ENCODE data around the gene ADAMTS18. TPM values are rescaled to one million over a fixed set of nuclear protein-coding genes. Genes with fewer than 3 reads are reported as not detected.
"Not testable (repeated sequence)": the region's sequence is repeated elsewhere in the genome, so short reads cannot be mapped to it uniquely, and the experiment has no call there.

Gene ADAMTS18
- total and polyA plus RNA-seq, 7 experiments from 2014 or later = not detected

GRCh38 chr16:77288222-77288621 is 146.6 kb downstream of the ADAMTS18 start:
- no peak for DNase-seq
- H3K27me3 ChIP-seq (ENCODE audit: control insufficient read depth in 2 of 2, insufficient read depth in 2 of 2, low read length in 2 of 2) = no peaks in the 10 kb centered on the region
- peaks cover 0 to 5% (median 0%) of the 10 kb centered on the region in 5 donors for H3K27me3 Mint-ChIP-seq
- H3K27ac ChIP-seq (ENCODE audit: low read depth, low read length) = no peak overlapping the region
- POLR2A ChIA-PET = no interaction called here
- no peaks in the 10 kb centered on the region for H3K4me1 Mint-ChIP-seq
- ATAC-seq = no peak
- no peaks in the 10 kb centered on the region for H3K36me3 ChIP-seq (ENCODE audit: control insufficient read depth in 2 of 3, insufficient read depth in 3 of 3, low read length in 3 of 3)
- no peaks in the 10 kb centered on the region for H3K36me3 Mint-ChIP-seq
- no peaks in the 10 kb centered on the region for H3K9me3 ChIP-seq (ENCODE audit: control insufficient read depth in 2 of 3, low read length in 3 of 3)
- CTCF ChIA-PET = no interaction called here
- peaks cover 0 to 2% (median 0%) of the 10 kb centered on the region in 11 donors for H3K9me3 Mint-ChIP-seq
- no peak overlapping the region for H3K27ac Mint-ChIP-seq
- no peak overlapping the region for H3K4me3 Mint-ChIP-seq
- H3K4me3 ChIP-seq (ENCODE audit: low read length) = no peak overlapping the region
- no peaks in the 10 kb centered on the region for H3K4me1 ChIP-seq (ENCODE audit: control insufficient read depth in 2 of 2, insufficient read depth in 2 of 2, low read length in 2 of 2)
- intact Hi-C loops (cut with micrococcal nuclease) = no loop called here

DNA sequence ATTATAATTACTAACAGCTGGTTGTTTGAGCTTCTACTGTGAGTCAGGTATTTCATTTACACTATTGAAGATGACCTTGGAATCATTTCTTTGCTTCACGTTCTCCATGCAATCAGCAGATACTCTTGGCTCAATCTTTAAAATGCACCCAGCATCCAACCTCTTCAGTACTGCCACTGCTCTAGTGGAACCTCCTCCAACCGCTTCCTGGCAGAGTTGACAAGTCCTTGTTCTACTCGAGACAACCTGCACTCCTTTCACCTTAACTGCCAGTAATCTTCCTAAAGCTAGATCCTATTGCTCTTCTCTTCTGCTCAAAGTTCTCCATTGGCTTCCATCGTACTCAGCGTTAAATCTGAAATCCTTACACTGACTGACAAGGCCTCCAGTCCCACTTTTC is 149.2 kb downstream of the ADAMTS18 start:
- Histone ChIP-seq H3K4me3 (ENCODE audit: low read length) (no peak overlapping the region), H3K27ac (ENCODE audit: low read depth, low read length) (no peak overlapping the region), H3K4me1 (ENCODE audit: control insufficient read depth in 2 of 2, insufficient read depth in 2 of 2, low read length in 2 of 2) (no peaks in the 10 kb centered on the region), H3K36me3 (ENCODE audit: control insufficient read depth in 2 of 3, insufficient read depth in 3 of 3, low read length in 3 of 3) (no peaks in the 10 kb centered on the region), H3K9me3 (ENCODE audit: control insufficient read depth in 2 of 3, low read length in 3 of 3) (no peaks in the 10 kb centered on the region), H3K27me3 (ENCODE audit: control insufficient read depth in 2 of 2, insufficient read depth in 2 of 2, low read length in 2 of 2) (no peaks in the 10 kb centered on the region)
- intact Hi-C loops (cut with micrococcal nuclease) = no loop called here
- no peak for ATAC-seq
- peaks cover 0 to 2% (median 0%) of the 10 kb centered on the region in 11 donors for H3K9me3 Mint-ChIP-seq
- H3K4me3 Mint-ChIP-seq = no peak overlapping the region
- peaks cover 0 to 7% (median 1%) of the 10 kb centered on the region in 5 donors for H3K27me3 Mint-ChIP-seq
- DNase-seq = no peak
- no peaks in the 10 kb centered on the region for H3K4me1 Mint-ChIP-seq
- POLR2A ChIA-PET = no interaction called here
- no peak overlapping the region for H3K27ac Mint-ChIP-seq
- CTCF ChIA-PET = no interaction called here
- no peaks in the 10 kb centered on the region for H3K36me3 Mint-ChIP-seq

- H3K27ac ChIP-seq (ENCODE audit: low read depth, low read length) = no peak overlapping the region
- H3K27me3 Mint-ChIP-seq = peaks cover 0 to 18% (median 9%) of the 10 kb centered on the region in 5 donors
Measured at GRCh38 chr16:77282345-77282744, 152.5 kb downstream of the ADAMTS18 start.

GRCh38 chr16:77279316-77279715 is 155.5 kb downstream of the ADAMTS18 start:
- H3K4me3 Mint-ChIP-seq; ATAC-seq; H3K9me3 ChIP-seq (ENCODE audit: control insufficient read depth in 2 of 3, low read length in 3 of 3); POLR2A ChIA-PET; H3K36me3 Mint-ChIP-seq; H3K27ac ChIP-seq (ENCODE audit: low read depth, low read length); H3K36me3 ChIP-seq (ENCODE audit: control insufficient read depth in 2 of 3, insufficient read depth in 3 of 3, low read length in 3 of 3); intact Hi-C loops (cut with micrococcal nuclease); H3K27ac Mint-ChIP-seq; H3K4me3 ChIP-seq (ENCODE audit: low read length); DNase-seq; H3K4me1 Mint-ChIP-seq; H3K27me3 ChIP-seq (ENCODE audit: control insufficient read depth in 2 of 2, insufficient read depth in 2 of 2, low read length in 2 of 2); H3K4me1 ChIP-seq (ENCODE audit: control insufficient read depth in 2 of 2, insufficient read depth in 2 of 2, low read length in 2 of 2); H3K9me3 Mint-ChIP-seq; CTCF ChIA-PET: not testable (repeated sequence)
- peaks cover 0 to 32% (median 8%) of the 10 kb centered on the region in 5 donors for H3K27me3 Mint-ChIP-seq

More at GRCh38 chr16:77282345-77282744, 152.5 kb downstream of the ADAMTS18 start:
- H3K4me1 ChIP-seq (ENCODE audit: control insufficient read depth in 2 of 2, insufficient read depth in 2 of 2, low read length in 2 of 2) = no peaks in the 10 kb centered on the region
- peaks cover 0 to 2% (median 0%) of the 10 kb centered on the region in 11 donors for H3K9me3 Mint-ChIP-seq
- H3K9me3 ChIP-seq (ENCODE audit: control insufficient read depth in 2 of 3, low read length in 3 of 3) = no peaks in the 10 kb centered on the region
- ChIA-PET POLR2A (no interaction called here), CTCF (interaction anchor here (0.6 kb wide), 1 partner anchor 33 kb away, joined by 4 read pairs; no protein-coding TSS in a partner anchor)
- H3K4me1 Mint-ChIP-seq = no peaks in the 10 kb centered on the region
- H3K27me3 ChIP-seq (ENCODE audit: control insufficient read depth in 2 of 2, insufficient read depth in 2 of 2, low read length in 2 of 2) = no peaks in the 10 kb centered on the region
- H3K4me3 Mint-ChIP-seq = no peak overlapping the region
- no peaks in the 10 kb centered on the region for H3K36me3 Mint-ChIP-seq
- no peak overlapping the region for H3K4me3 ChIP-seq (ENCODE audit: low read length)
- no peaks in the 10 kb centered on the region for H3K36me3 ChIP-seq (ENCODE audit: control insufficient read depth in 2 of 3, insufficient read depth in 3 of 3, low read length in 3 of 3)
- H3K27ac Mint-ChIP-seq = no peak overlapping the region
- no peak for ATAC-seq
- intact Hi-C loops (cut with micrococcal nuclease) = no loop called here
- no peak for DNase-seq

DNA sequence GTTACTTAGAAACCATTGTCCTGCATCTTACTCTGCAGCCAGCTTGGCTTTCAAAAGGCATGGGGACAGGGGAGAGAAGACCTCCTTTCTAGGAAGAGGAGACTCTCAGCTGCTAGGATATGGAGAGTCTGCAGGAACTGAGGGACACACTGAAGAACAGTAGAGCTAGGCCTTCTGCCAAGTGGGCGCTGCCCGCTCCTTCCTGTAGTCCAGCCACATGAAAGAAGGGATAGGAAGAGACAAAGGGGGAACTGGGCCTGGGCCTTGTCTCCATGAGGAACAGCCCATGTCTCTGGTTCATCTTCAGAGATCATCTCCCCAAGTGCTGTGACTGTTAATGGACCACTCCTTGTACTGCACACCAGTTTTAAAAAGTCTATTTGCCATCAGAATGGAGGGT is 157.3 kb downstream of the ADAMTS18 start:
- H3K27ac Mint-ChIP-seq = no peak overlapping the region
- H3K4me1 ChIP-seq (ENCODE audit: control insufficient read depth in 2 of 2, insufficient read depth in 2 of 2, low read length in 2 of 2) = no peaks in the 10 kb centered on the region
- H3K4me3 Mint-ChIP-seq = no peak overlapping the region
- DNase-seq (no peak), ATAC-seq (no peak)
- H3K27me3 ChIP-seq (ENCODE audit: control insufficient read depth in 2 of 2, insufficient read depth in 2 of 2, low read length in 2 of 2) = no peaks in the 10 kb centered on the region
- CTCF ChIA-PET = interaction anchor here (1.0 kb wide), 1 partner anchor 242 kb away, joined by 3 read pairs; no protein-coding TSS in a partner anchor
- no peaks in the 10 kb centered on the region for H3K36me3 ChIP-seq (ENCODE audit: control insufficient read depth in 2 of 3, insufficient read depth in 3 of 3, low read length in 3 of 3)
- H3K27me3 Mint-ChIP-seq = peaks cover 4 to 42% (median 10%) of the 10 kb centered on the region in 5 donors
- no peak overlapping the region for H3K4me3 ChIP-seq (ENCODE audit: low read length)
- H3K9me3 Mint-ChIP-seq = peaks cover 0 to 1% (median 0%) of the 10 kb centered on the region in 11 donors
- no peak overlapping the region for H3K27ac ChIP-seq (ENCODE audit: low read depth, low read length)
- no peaks in the 10 kb centered on the region for H3K9me3 ChIP-seq (ENCODE audit: control insufficient read depth in 2 of 3, low read length in 3 of 3)
- intact Hi-C loops (cut with micrococcal nuclease) = no loop called here
- POLR2A ChIA-PET = no interaction called here
- no peaks in the 10 kb centered on the region for H3K36me3 Mint-ChIP-seq
- no peaks in the 10 kb centered on the region for H3K4me1 Mint-ChIP-seq

GRCh38 chr16:77277141-77277540 is 157.7 kb downstream of the ADAMTS18 start:
- Mint-ChIP-seq H3K27me3 (peaks cover 6 to 46% (median 14%) of the 10 kb centered on the region in 5 donors), H3K9me3 (peaks cover 0 to 1% (median 0%) of the 10 kb centered on the region in 11 donors), H3K4me1 (no peaks in the 10 kb centered on the region), H3K4me3 (no peak overlapping the region), H3K27ac (no peak overlapping the region), H3K36me3 (no peaks in the 10 kb centered on the region)
- Histone ChIP-seq H3K4me3 (ENCODE audit: low read length) (no peak overlapping the region), H3K9me3 (ENCODE audit: control insufficient read depth in 2 of 3, low read length in 3 of 3) (no peaks in the 10 kb centered on the region), H3K36me3 (ENCODE audit: control insufficient read depth in 2 of 3, insufficient read depth in 3 of 3, low read length in 3 of 3) (no peaks in the 10 kb centered on the region), H3K4me1 (ENCODE audit: control insufficient read depth in 2 of 2, insufficient read depth in 2 of 2, low read length in 2 of 2) (no peaks in the 10 kb centered on the region), H3K27ac (ENCODE audit: low read depth, low read length) (no peak overlapping the region), H3K27me3 (ENCODE audit: control insufficient read depth in 2 of 2, insufficient read depth in 2 of 2, low read length in 2 of 2) (no peaks in the 10 kb centered on the region)
- ChIA-PET CTCF (interaction anchor here (1.0 kb wide), 1 partner anchor 242 kb away, joined by 3 read pairs; no protein-coding TSS in a partner anchor), POLR2A (no interaction called here)
- ATAC-seq (no peak), DNase-seq (no peak)
- intact Hi-C loops (cut with micrococcal nuclease) = no loop called here

GRCh38 chr16:77276661-77277060 is 158.2 kb downstream of the ADAMTS18 start:
- H3K4me3 ChIP-seq (ENCODE audit: low read length) = no peak overlapping the region
- Mint-ChIP-seq H3K27me3 (peaks cover 6 to 46% (median 14%) of the 10 kb centered on the region in 5 donors), H3K4me3 (no peak overlapping the region), H3K4me1 (no peaks in the 10 kb centered on the region), H3K27ac (no peak overlapping the region), H3K36me3 (no peaks in the 10 kb centered on the region), H3K9me3 (peaks cover 0 to 1% (median 0%) of the 10 kb centered on the region in 11 donors)
- intact Hi-C loops (cut with micrococcal nuclease) = no loop called here
- no peaks in the 10 kb centered on the region for H3K4me1 ChIP-seq (ENCODE audit: control insufficient read depth in 2 of 2, insufficient read depth in 2 of 2, low read length in 2 of 2)
- H3K27ac ChIP-seq (ENCODE audit: low read depth, low read length) = no peak overlapping the region
- H3K36me3 ChIP-seq (ENCODE audit: control insufficient read depth in 2 of 3, insufficient read depth in 3 of 3, low read length in 3 of 3) = no peaks in the 10 kb centered on the region
- CTCF ChIA-PET = interaction anchor here (1.0 kb wide), 1 partner anchor 243 kb away, joined by 3 read pairs; no protein-coding TSS in a partner anchor
- DNase-seq = no peak
- H3K9me3 ChIP-seq (ENCODE audit: control insufficient read depth in 2 of 3, low read length in 3 of 3) = no peaks in the 10 kb centered on the region
- no peaks in the 10 kb centered on the region for H3K27me3 ChIP-seq (ENCODE audit: control insufficient read depth in 2 of 2, insufficient read depth in 2 of 2, low read length in 2 of 2)
- no peak for ATAC-seq
- POLR2A ChIA-PET = no interaction called here
